K562 (cell line): ENCODE data around the gene PPM1G. TPM values are rescaled to one million over a fixed set of nuclear protein-coding genes. Genes with fewer than 3 reads are reported as not detected.

Experiments
- ATAC-seq: fragments of 200-7000 bp; cut with Tn5 transposase; 3 replicates; pipeline ENCODE4 v1.9.1; 2020; ENCODE audit warnings: moderate library complexity
- BruUV-seq: library from RNA; stranded (reverse); fragments of 400-500 nt; replicated peaks from 2 replicates; lab custom pipeline; 2021; lab: Mats Ljungman, UMichigan
- CTCF ChIA-PET: fragments of 300-600 bp; formaldehyde crosslinking; extraction: SDS; loops from one replicate; lab custom pipeline; 2021; ENCODE audit warnings: low intra/inter-chr PET ratio; lab: Yijun Ruan, JAX
- POLR2A ChIA-PET: fragments of 300-600, 350-650 bp; sonication (Branson Sonifier 250); formaldehyde crosslinking; extraction: SDS; loops from one replicate; lab custom pipeline; 2021; ENCODE audit warnings: antibody characterized with exemption, inconsistent platforms; lab: Yijun Ruan, JAX
- DNase-seq, 4 experiments: peaks; one replicate each; pipeline versions ENCODE4 v3.0.0 to v3.0.0-alpha.2; 2011 to 2018; ENCODE audit warnings: low spot score in 3 of 4, mixed read lengths in 3 of 4; ENCODE audit errors: extremely low read depth in 1 of 4
- FAIRE-seq: peaks from 2 replicates; lab custom pipeline; 2011; peaks lifted over from hg19 to GRCh38; lab: Jason Lieb, UNC
- H2AFZ ChIP-seq: 2 replicates; pipeline ENCODE4 v1.6.0; 2011; ENCODE audit warnings: low read depth, low read length, control low read depth, inconsistent platforms
- H3K27ac ChIP-seq: fragments of 200-600 bp; 3 replicates; pipeline ENCODE4 v1.8.0; 2011; ENCODE audit warnings: low read depth, mild to moderate bottlenecking, control low read depth, inconsistent platforms, low read length, moderate library complexity, mixed read lengths; ENCODE audit errors: extremely low read depth
- H3K27me3 ChIP-seq, 2 experiments: fragments of 300-600 bp in 1 of 2; 2 replicates in 1 of 2; 3 replicates in 1 of 2; pipeline versions ENCODE4 v1.6.0 to v1.8.0; 2011; ENCODE audit warnings: inconsistent platforms in 2 of 2, low read length in 2 of 2, mild to moderate bottlenecking in 1 of 2, mixed read lengths in 1 of 2, moderate library complexity in 1 of 2; ENCODE audit not compliant: control insufficient read depth in 2 of 2, insufficient read depth in 2 of 2
- H3K36me3 ChIP-seq: fragments of 300-600 bp; 3 replicates; pipeline ENCODE4 v1.8.0; 2011; ENCODE audit warnings: mild to moderate bottlenecking, low read length, inconsistent platforms; ENCODE audit not compliant: control insufficient read depth, insufficient read depth
- H3K4me1 ChIP-seq, 2 experiments: fragments of 200-600 bp in 1 of 2; replicated peaks in 1 of 2; 2 replicates in 1 of 2; 3 replicates in 1 of 2; pipeline versions ENCODE4 v1.5.1 to v1.8.0; 2011; ENCODE audit warnings: inconsistent platforms in 2 of 2, low read length in 2 of 2, mild to moderate bottlenecking in 1 of 2, mixed read lengths in 1 of 2, moderate library complexity in 1 of 2; ENCODE audit not compliant: control insufficient read depth in 2 of 2, insufficient read depth in 2 of 2
- H3K4me2 ChIP-seq: 2 replicates; pipeline ENCODE4 v1.6.1; 2011; ENCODE audit warnings: low read length, control low read depth, inconsistent platforms, mixed read lengths; ENCODE audit not compliant: insufficient read depth
- H3K4me3 ChIP-seq: fragments of 200-600 bp; sonication (generic), shearing (Covaris generic); 2 replicates; pipeline ENCODE4 v1.5.1; 2016; ENCODE audit warnings: control low read depth, inconsistent platforms
- H3K79me2 ChIP-seq: fragments of 200-600 bp; 3 replicates; pipeline ENCODE4 v1.8.0; 2011; ENCODE audit warnings: low read length, inconsistent platforms; ENCODE audit not compliant: control insufficient read depth, insufficient read depth
- H3K9ac ChIP-seq, 2 experiments: 2 replicates each; pipeline versions ENCODE4 v1.6.0 to v1.6.1; 2011; ENCODE audit warnings: low read depth in 2 of 2, low read length in 2 of 2, control low read depth in 1 of 2, inconsistent platforms in 1 of 2, mild to moderate bottlenecking in 1 of 2, mixed read lengths in 1 of 2; ENCODE audit not compliant: insufficient read depth in 1 of 2
- H3K9me1 ChIP-seq: one replicate; pipeline ENCODE4 v1.6.0; 2011; ENCODE audit warnings: inconsistent platforms, mild to moderate bottlenecking, low read length, moderate library complexity; ENCODE audit not compliant: control insufficient read depth, insufficient read depth
- H3K9me3 ChIP-seq: replicated peaks from 2 replicates; pipeline ENCODE4 v1.5.1; 2011; ENCODE audit warnings: low read depth, low read length, inconsistent platforms; ENCODE audit not compliant: control insufficient read depth, insufficient read depth
- H4K20me1 ChIP-seq: replicated peaks from 2 replicates; pipeline ENCODE4 v1.6.1; 2011; ENCODE audit warnings: low read length, inconsistent platforms, mixed read lengths; ENCODE audit not compliant: control insufficient read depth, insufficient read depth
- FUS ChIP-seq: fragments of 200-400 bp; formaldehyde crosslinking; optimal IDR thresholded peaks from 2 replicates; pipeline ENCODE3; 2017; ENCODE audit warnings: low read depth, low read length
- KAT8 ChIP-seq: fragments of 450-650 bp; IDR thresholded peaks from 2 replicates; pipeline ENCODE4 v1.6.1; 2016; ENCODE audit warnings: low read depth, mild to moderate bottlenecking
- MECOM ChIP-seq: fragments of 250-450 bp; sonication (Bioruptor Pico); IDR thresholded peaks from 2 replicates; pipeline ENCODE4 v1.8.0; 2022; ENCODE audit warnings: inconsistent platforms
- POLR2G ChIP-seq: fragments of 200-400 bp; formaldehyde crosslinking; IDR thresholded peaks from 2 replicates; pipeline ENCODE4 v1.6.1; 2017; ENCODE audit warnings: low read depth, mild to moderate bottlenecking, antibody characterized with exemption, low read length, moderate library complexity
- ZSCAN32 ChIP-seq: fragments of 450-650 bp; formaldehyde crosslinking; IDR thresholded peaks from 2 replicates; pipeline ENCODE4 v1.4.0; 2020; ENCODE audit warnings: mild to moderate bottlenecking, moderate library complexity
- WGBS: fragments of 100-300 bp; shearing (Covaris generic); methylation state at CpG from one replicate; pipeline ENCODE4 v1.1.6; 2016; ENCODE audit warnings: low coverage, mixed read lengths; ENCODE audit not compliant: insufficient coverage; ENCODE audit errors: missing lambda C conversion rate; 5-methylcytosine and 5-hydroxymethylcytosine counted together
- in situ Hi-C: fragments of 300-500 bp; cut with MboI; formaldehyde crosslinking; loops from 4 replicates; pipeline ENCODE4 v1.15.0; 2018; ENCODE audit warnings: inconsistent platforms, mixed read lengths
- intact Hi-C: fragments of 100-400 bp; cut with micrococcal nuclease; formaldehyde crosslinking; loops from 2 replicates; pipeline ENCODE4 v1.14.2; 2022
- polyA plus RNA-seq, 8 experiments: library from polyadenylated mRNA; depleted of rRNA in 4 of 8; stranded (reverse) in 5 of 8; unstranded in 3 of 8; fragments of >200 nt; fragmentation: Nextera tagmentation in 2 of 8; fragmentation: Illumina TruSeq in 1 of 8; extraction: Ambion mirVana in 2 of 8; extraction: Trizol in 1 of 8; gene quantifications; 2 replicates each; pipeline versions ENCODE4 v1.2.1 to v1.2.3, GENCODE V29; 2011 to 2014; ENCODE audit warnings: inconsistent platforms in 1 of 8, missing spikeins in 1 of 8
- total RNA-seq, 7 experiments: library from RNA; depleted of rRNA in 6 of 7; stranded (reverse); fragments of >200 nt in 6 of 7; fragmentation: Illumina TruSeq in 2 of 7; extraction: Trizol in 2 of 7; gene quantifications; 2 replicates each; pipeline versions ENCODE4 v1.2.1 to v1.2.3, GENCODE V29; 2011 to 2021; ENCODE audit warnings: low replicate concordance in 1 of 7
- TF ChIP-seq, protein P1 (sequence below): sonication (generic); formaldehyde crosslinking; IDR thresholded peaks from 2 replicates; pipeline ENCODE4 v1.8.1; 2023; ENCODE audit warnings: mild to moderate bottlenecking, missing genetic modification reagents

PPM1G gene
- total and polyA plus RNA-seq, 9 of the 15 experiments (the other 6 are each of a cell fraction or from before 2014, with no cell fraction given), result 61.7 to 230 (median 153) TPM

DNA sequence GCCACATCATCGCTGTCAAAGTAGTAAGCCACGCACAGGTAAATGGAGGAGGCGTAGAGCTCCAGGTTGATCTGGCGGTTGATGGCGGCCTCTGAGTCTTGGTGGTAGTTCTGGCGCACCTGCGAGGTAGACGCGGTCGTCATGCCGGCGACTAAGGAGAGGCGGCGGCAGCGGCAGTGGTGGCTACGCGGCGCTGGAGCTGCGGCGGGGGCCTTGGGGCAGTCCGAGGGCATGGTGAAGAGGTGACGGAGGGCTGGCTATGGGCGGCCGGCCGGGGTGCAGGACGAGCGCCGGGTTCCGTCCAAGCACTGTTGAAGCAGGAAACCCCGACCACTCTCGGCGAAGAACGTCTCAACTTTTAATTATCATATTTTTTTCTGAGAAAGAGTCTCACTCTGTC is 16.2 kb downstream of the PPM1G start:
- Histone ChIP-seq H3K27ac (no peak overlapping the region), H3K79me2 (peaks cover 92% of the 10 kb centered on the region), H3K9me3 (no peaks in the 10 kb centered on the region), H2AFZ (no peak overlapping the region), H3K9ac (no peak overlapping the region), H3K27me3 (no peaks in the 10 kb centered on the region), H3K4me2 (no peak overlapping the region), H3K4me1 (peaks cover 0 to 5% of the 10 kb centered on the region in 2 experiments; a peak in 3 of 5 replicates), H3K36me3 (peaks cover 43% of the 10 kb centered on the region; the same call in 2 of the 3 replicates), H3K9me1 (no peaks in the 10 kb centered on the region), H3K4me3 (no peak overlapping the region), H4K20me1 (no peaks in the 10 kb centered on the region; the same call in 1 of the 2 replicates)
- ChIA-PET CTCF (no interaction called here), POLR2A (interaction anchor here (1.2 kb wide), 1 partner anchor 35 kb away, joined by 4 read pairs; no protein-coding TSS in a partner anchor)
- in situ Hi-C loops (no loop called here), intact Hi-C loops (no loop called here)
- WGBS, result 97% methylated on average over 7 of the region's 33 CpGs
- no TSS peak for BruUV-seq
- TF ChIP-seq KAT8 (no peak), FUS (no peak), MECOM (CRISPR knock-in tag) (no peak), ZSCAN32 (CRISPR knock-in tag) (no peak), POLR2G (0 out of 2 replicates have a peak, but pooled peaks have one; percentile 27)
- TF ChIP-seq, protein P1, sequence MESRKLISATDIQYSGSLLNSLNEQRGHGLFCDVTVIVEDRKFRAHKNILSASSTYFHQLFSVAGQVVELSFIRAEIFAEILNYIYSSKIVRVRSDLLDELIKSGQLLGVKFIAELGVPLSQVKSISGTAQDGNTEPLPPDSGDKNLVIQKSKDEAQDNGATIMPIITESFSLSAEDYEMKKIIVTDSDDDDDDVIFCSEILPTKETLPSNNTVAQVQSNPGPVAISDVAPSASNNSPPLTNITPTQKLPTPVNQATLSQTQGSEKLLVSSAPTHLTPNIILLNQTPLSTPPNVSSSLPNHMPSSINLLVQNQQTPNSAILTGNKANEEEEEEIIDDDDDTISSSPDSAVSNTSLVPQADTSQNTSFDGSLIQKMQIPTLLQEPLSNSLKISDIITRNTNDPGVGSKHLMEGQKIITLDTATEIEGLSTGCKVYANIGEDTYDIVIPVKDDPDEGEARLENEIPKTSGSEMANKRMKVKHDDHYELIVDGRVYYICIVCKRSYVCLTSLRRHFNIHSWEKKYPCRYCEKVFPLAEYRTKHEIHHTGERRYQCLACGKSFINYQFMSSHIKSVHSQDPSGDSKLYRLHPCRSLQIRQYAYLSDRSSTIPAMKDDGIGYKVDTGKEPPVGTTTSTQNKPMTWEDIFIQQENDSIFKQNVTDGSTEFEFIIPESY (CRISPR knock-in tag), result peak; percentile 80; the same call in 1 of the 2 replicates
- FAIRE-seq (no peak), DNase-seq (no peak), ATAC-seq (no peak)
